ENCODE results near the gene USP7.
A peak's percentile ranks its signal among the peaks of the same experiment; 100 is the strongest.

USP7 gene

GRCh38 chr16:8936421-8936820, 27.3 kb downstream of the USP7 start:
- peak; percentile 84 for TF ChIP-seq CTCF (IDR thresholded peaks at IDR 0.05; ENCODE audit: insufficient read depth, low read depth, low read length, missing control alignments)
- H3K4me3 ChIP-seq (ENCODE audit: low read depth, low read length): no peak overlapping the region
- peak; percentile 81 for DNase-seq (ENCODE audit: low read depth)

GRCh38 chr16:8935989-8936388, 27.7 kb downstream of the USP7 start:
- peak; percentile 13 for TF ChIP-seq CTCF (IDR thresholded peaks at IDR 0.05; ENCODE audit: insufficient read depth, low read depth, low read length, missing control alignments)
- no peak overlapping the region for H3K4me3 ChIP-seq (ENCODE audit: low read depth, low read length)
- peak; percentile 63 for DNase-seq (ENCODE audit: low read depth)

GRCh38 chr16:8934601-8935000, 29.1 kb downstream of the USP7 start:
- no peak for TF ChIP-seq CTCF (IDR thresholded peaks at IDR 0.05; ENCODE audit: insufficient read depth, low read depth, low read length, missing control alignments)
- H3K4me3 ChIP-seq (ENCODE audit: low read depth, low read length): no peak overlapping the region
- DNase-seq (ENCODE audit: low read depth): no peak

GRCh38 chr16:8931859-8932258, 31.8 kb downstream of the USP7 start:
- DNase-seq (ENCODE audit: low read depth): peak; percentile 65
- no peak for TF ChIP-seq CTCF (IDR thresholded peaks at IDR 0.05; ENCODE audit: insufficient read depth, low read depth, low read length, missing control alignments)
- no peak overlapping the region for H3K4me3 ChIP-seq (ENCODE audit: low read depth, low read length)

GRCh38 chr16:8929086-8929748, 34.5 kb downstream of the USP7 start:
- no peak for TF ChIP-seq CTCF (IDR thresholded peaks at IDR 0.05; ENCODE audit: insufficient read depth, low read depth, low read length, missing control alignments)
- no peak overlapping the region for H3K4me3 ChIP-seq (ENCODE audit: low read depth, low read length)
- DNase-seq (ENCODE audit: low read depth): peak; percentile 86

- no peak for TF ChIP-seq CTCF (IDR thresholded peaks at IDR 0.05; ENCODE audit: insufficient read depth, low read depth, low read length, missing control alignments)
- DNase-seq (ENCODE audit: low read depth): peak; percentile 69
- H3K4me3 ChIP-seq (ENCODE audit: low read depth, low read length): no peak overlapping the region
Observed at GRCh38 chr16:8928467-8928957, 35.2 kb downstream of the USP7 start.

GRCh38 chr16:8926827-8927226, 36.9 kb downstream of the USP7 start:
- no peak for TF ChIP-seq CTCF (IDR thresholded peaks at IDR 0.05; ENCODE audit: insufficient read depth, low read depth, low read length, missing control alignments)
- no peak for DNase-seq (ENCODE audit: low read depth)
- H3K4me3 ChIP-seq (ENCODE audit: low read depth, low read length): no peak overlapping the region
